ENCODE measurements around the gene ZNF274.
"Not testable (repeated sequence)": the region's sequence is repeated elsewhere in the genome, so short reads cannot be mapped to it uniquely, and the experiment has no call there.

The ZNF274 gene

GRCh38 chr19:58204566-58204965, 21.7 kb downstream of the ZNF274 start:
- intact Hi-C loops (cut with DNase I) = no loop called here
- no peak for DNase-seq

- DNase-seq = no peak
- intact Hi-C loops (cut with DNase I) = no loop called here
Observed at GRCh38 chr19:58209577-58209976, 26.7 kb downstream of the ZNF274 start.

- no peak for DNase-seq
- intact Hi-C loops (cut with DNase I) = no loop called here
Observed at GRCh38 chr19:58212336-58213074, 29.6 kb downstream of the ZNF274 start.

GRCh38 chr19:58213075-58213369, 30.2 kb downstream of the ZNF274 start:
- intact Hi-C loops (cut with DNase I) = no loop called here
- no peak for DNase-seq

GRCh38 chr19:58217069-58217481, 34.2 kb downstream of the ZNF274 start:
- DNase-seq = peak in 1 of 10 donors; percentile 66
- intact Hi-C loops (cut with DNase I) = no loop called here

GRCh38 chr19:58217607-58218391, 34.9 kb downstream of the ZNF274 start:
- intact Hi-C loops (cut with DNase I) = no loop called here
- no peak for DNase-seq

- DNase-seq = no peak
- intact Hi-C loops (cut with DNase I) = no loop called here
Observed at GRCh38 chr19:58218899-58219298, 36.0 kb downstream of the ZNF274 start.

GRCh38 chr19:58227964-58228584, 45.2 kb downstream of the ZNF274 start:
- peak in 2 of 10 donors; percentile 11 to 20 for DNase-seq
- intact Hi-C loops (cut with DNase I) = no loop called here

- intact Hi-C loops (cut with DNase I) = no loop called here
- DNase-seq = peak; percentile 64 to 97 (median 82)
Observed at GRCh38 chr19:58228585-58229254, 45.9 kb downstream of the ZNF274 start, which contains the start of gene ZNF544. TSS of gene ZNF544 (plus strand) at chr19:58228914. CDS start at chr19:58244024, 15,110 bp downstream.

GRCh38 chr19:58229255-58229639, 46.4 kb downstream of the ZNF274 start:
- DNase-seq = peak in 3 of 10 donors; percentile 10 to 15 (median 15)
- intact Hi-C loops (cut with DNase I) = no loop called here

GRCh38 chr19:58237324-58237723, 54.5 kb downstream of the ZNF274 start:
- intact Hi-C loops (cut with DNase I) = no loop called here
- no peak for DNase-seq

- no peak for DNase-seq
- intact Hi-C loops (cut with DNase I) = no loop called here
Observed at GRCh38 chr19:58243351-58243750, 60.5 kb downstream of the ZNF274 start.

GRCh38 chr19:58248886-58249285, 66.0 kb downstream of the ZNF274 start:
- intact Hi-C loops (cut with DNase I) = no loop called here
- no peak for DNase-seq

- no peak for DNase-seq
- intact Hi-C loops (cut with DNase I) = no loop called here
Observed at GRCh38 chr19:58252102-58252685, 69.3 kb downstream of the ZNF274 start.

GRCh38 chr19:58258259-58258658, 75.4 kb downstream of the ZNF274 start:
- DNase-seq = peak in 1 of 10 donors; percentile 24
- intact Hi-C loops (cut with DNase I) = not testable (repeated sequence)

GRCh38 chr19:58261600-58261967, 78.7 kb downstream of the ZNF274 start:
- DNase-seq = no peak
- intact Hi-C loops (cut with DNase I) = no loop called here

GRCh38 chr19:58261968-58262921, 79.4 kb downstream of the ZNF274 start:
- intact Hi-C loops (cut with DNase I) = no loop called here
- peak in 1 of 10 donors; percentile 15 for DNase-seq

GRCh38 chr19:58262922-58263296, 80.0 kb downstream of the ZNF274 start:
- no peak for DNase-seq
- intact Hi-C loops (cut with DNase I) = no loop called here

All from posterior cingulate gyrus (tissue), 11 donors.